Liver (tissue), 9 donors: ENCODE measurements around the gene TEC. TPM values are rescaled to one million over a fixed set of nuclear protein-coding genes. Genes with fewer than 3 reads are reported as not detected.
"Not testable (repeated sequence)": the region's sequence is repeated elsewhere in the genome, so short reads cannot be mapped to it uniquely, and the experiment has no call there.

Experiments used
- DNase-seq: peaks from one replicate; pipeline ENCODE4 v3.0.0-alpha.2; 2017; ENCODE audit warnings: low spot score
- H3K27ac ChIP-seq, 2 donors: one replicate each; pipeline ENCODE4 v1.7.0; 2013; ENCODE audit warnings: inconsistent platforms in 2 of 2, low read length in 2 of 2, control low read depth in 1 of 2, low read depth in 1 of 2, mild to moderate bottlenecking in 1 of 2
- H3K27me3 ChIP-seq, 4 donors: one replicate each; pipeline versions ENCODE4 v1.6.1 to v1.7.0; 2013; ENCODE audit warnings: low read length in 3 of 4, inconsistent platforms in 1 of 4, mild to moderate bottlenecking in 1 of 4, moderate library complexity in 1 of 4; ENCODE audit not compliant: control insufficient read depth in 4 of 4, insufficient read depth in 4 of 4
- H3K36me3 ChIP-seq, 4 donors: one replicate each; pipeline versions ENCODE4 v1.6.1 to v1.7.0; 2013; ENCODE audit warnings: low read length in 3 of 4, mild to moderate bottlenecking in 3 of 4, low read depth in 1 of 4, moderate library complexity in 1 of 4; ENCODE audit not compliant: control insufficient read depth in 4 of 4, insufficient read depth in 3 of 4
- H3K4me1 ChIP-seq, 4 donors: one replicate each; pipeline versions ENCODE4 v1.6.1 to v1.7.0; 2013; ENCODE audit warnings: low read length in 3 of 4, mild to moderate bottlenecking in 3 of 4, moderate library complexity in 1 of 4; ENCODE audit not compliant: control insufficient read depth in 4 of 4, insufficient read depth in 4 of 4
- H3K4me3 ChIP-seq, 3 donors: one replicate each; pipeline versions ENCODE4 v1.6.1 to v1.7.0; 2013; ENCODE audit warnings: low read length in 3 of 3, control low read depth in 1 of 3, low read depth in 1 of 3, mild to moderate bottlenecking in 1 of 3
- H3K9ac ChIP-seq, 2 donors: one replicate each; pipeline ENCODE4 v1.7.0; 2013; ENCODE audit warnings: low read length in 2 of 2, mild to moderate bottlenecking in 2 of 2, moderate library complexity in 2 of 2, control low read depth in 1 of 2, low read depth in 1 of 2
- H3K9me3 ChIP-seq, 4 donors: one replicate each; pipeline versions ENCODE4 v1.6.1 to v1.7.0; 2013; ENCODE audit warnings: low read length in 3 of 4; ENCODE audit not compliant: control insufficient read depth in 4 of 4
- FOXA1 ChIP-seq: IDR thresholded peaks from 2 replicates; pipeline ENCODE4 v1.6.1; 2016; ENCODE audit warnings: antibody characterized with exemption
- FOXA2 ChIP-seq: IDR thresholded peaks from 2 replicates; pipeline ENCODE4 v1.6.1; 2016; ENCODE audit warnings: antibody characterized with exemption
- GABPA ChIP-seq, 2 donors: IDR thresholded peaks in 1 of 2; conservative IDR thresholded peaks in 1 of 2; 2 replicates each; pipeline ENCODE4 v1.6.1; 2016; ENCODE audit warnings: antibody characterized with exemption in 2 of 2, mild to moderate bottlenecking in 1 of 2, moderate library complexity in 1 of 2
- HNF4A ChIP-seq, 2 donors: conservative IDR thresholded peaks; 2 replicates each; pipeline ENCODE4 v1.6.1; 2016; ENCODE audit warnings: antibody characterized with exemption in 2 of 2, mild to moderate bottlenecking in 2 of 2
- HNF4G ChIP-seq: IDR thresholded peaks from 2 replicates; pipeline ENCODE4 v1.6.1; 2016; ENCODE audit warnings: antibody characterized with exemption
- JUND ChIP-seq, 2 donors: IDR thresholded peaks; 2 replicates each; pipeline ENCODE4 v1.6.1; 2016; ENCODE audit warnings: antibody characterized with exemption in 2 of 2
- NR2F2 ChIP-seq: IDR thresholded peaks from 2 replicates; pipeline ENCODE4 v1.6.1; 2016; ENCODE audit warnings: antibody characterized with exemption
- RAD21 ChIP-seq, 2 donors: IDR thresholded peaks; 2 replicates each; pipeline ENCODE4 v1.6.1; 2016; ENCODE audit warnings: antibody characterized with exemption in 2 of 2, mild to moderate bottlenecking in 2 of 2
- RXRA ChIP-seq, 2 donors: IDR thresholded peaks; 2 replicates each; pipeline ENCODE4 v1.6.1; 2017 to 2018; ENCODE audit warnings: antibody characterized with exemption in 2 of 2, mild to moderate bottlenecking in 1 of 2
- SP1 ChIP-seq: IDR thresholded peaks from 2 replicates; pipeline ENCODE4 v1.6.1; 2018; ENCODE audit warnings: antibody characterized with exemption, mild to moderate bottlenecking
- WGBS: extraction: QIAGEN DNeasy Blood & Tissue Kit; methylation state at CpG from one replicate; pipeline ENCODE4 v1.1.7; 2013; 5-methylcytosine and 5-hydroxymethylcytosine counted together
- polyA plus RNA-seq, 2 donors: library from polyadenylated mRNA; stranded (reverse) in 1 of 2; unstranded in 1 of 2; fragments of 200-250 nt in 1 of 2; fragments of >200 nt in 1 of 2; fragmentation: Nextera tagmentation in 1 of 2; extraction: Ambion mirVana in 1 of 2; gene quantifications; one replicate each; pipeline versions ENCODE4 v1.2.1 to v1.2.3, GENCODE V29; 2013 to 2015
- total RNA-seq, 2 donors: library from RNA; depleted of rRNA; stranded (reverse); fragments of >200 nt; gene quantifications; one replicate each; pipeline ENCODE4 v1.2.3, GENCODE V29; 2014
- TF ChIP-seq, protein P1 (sequence below): fragments of 150-350 bp; IDR thresholded peaks from 2 replicates; pipeline ENCODE4 v1.5.1; 2017; ENCODE audit warnings: improper control_type of control experiment, low read depth, low read length; ENCODE audit not compliant: missing input control
- TF ChIP-seq, protein P2 (sequence below): IDR thresholded peaks from 2 replicates; pipeline ENCODE4 v1.6.1; 2016; ENCODE audit warnings: antibody characterized with exemption
- TF ChIP-seq, protein P3 (sequence below): IDR thresholded peaks from 2 replicates; pipeline ENCODE4 v1.6.1; 2016; ENCODE audit warnings: antibody characterized with exemption, mild to moderate bottlenecking
- TF ChIP-seq, protein P4 (sequence below): IDR thresholded peaks from 2 replicates; pipeline ENCODE4 v1.6.1; 2016; ENCODE audit warnings: antibody characterized with exemption
- donor health status: healthy.
- donor health status: healthy.
- donor health status: healthy.
- donor health status: healthy.
- donor health status: healthy.

Gene TEC
- total and polyA plus RNA-seq, 4 donors: 1.1 to 4.7 (median 2.0) TPM

DNA sequence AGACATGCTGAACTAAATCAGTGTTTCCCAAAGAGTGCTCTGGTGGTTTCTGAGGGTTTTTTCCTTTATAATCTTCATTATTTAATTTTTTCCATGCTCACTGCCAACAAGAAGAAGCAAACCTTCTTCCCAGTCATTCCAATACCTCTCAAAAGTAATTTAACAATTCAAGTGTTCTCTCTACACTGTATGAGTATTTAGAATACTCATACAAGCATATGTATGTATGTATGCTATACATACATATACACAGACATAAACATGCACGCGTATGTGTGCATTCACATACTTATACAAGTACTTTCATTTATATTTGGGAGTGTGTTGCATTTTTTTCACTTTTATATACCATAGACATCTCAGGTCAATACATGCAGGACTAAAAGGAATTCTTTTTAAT lies 81.2 kb downstream of the TEC start (continued):
- TF ChIP-seq, protein P1, sequence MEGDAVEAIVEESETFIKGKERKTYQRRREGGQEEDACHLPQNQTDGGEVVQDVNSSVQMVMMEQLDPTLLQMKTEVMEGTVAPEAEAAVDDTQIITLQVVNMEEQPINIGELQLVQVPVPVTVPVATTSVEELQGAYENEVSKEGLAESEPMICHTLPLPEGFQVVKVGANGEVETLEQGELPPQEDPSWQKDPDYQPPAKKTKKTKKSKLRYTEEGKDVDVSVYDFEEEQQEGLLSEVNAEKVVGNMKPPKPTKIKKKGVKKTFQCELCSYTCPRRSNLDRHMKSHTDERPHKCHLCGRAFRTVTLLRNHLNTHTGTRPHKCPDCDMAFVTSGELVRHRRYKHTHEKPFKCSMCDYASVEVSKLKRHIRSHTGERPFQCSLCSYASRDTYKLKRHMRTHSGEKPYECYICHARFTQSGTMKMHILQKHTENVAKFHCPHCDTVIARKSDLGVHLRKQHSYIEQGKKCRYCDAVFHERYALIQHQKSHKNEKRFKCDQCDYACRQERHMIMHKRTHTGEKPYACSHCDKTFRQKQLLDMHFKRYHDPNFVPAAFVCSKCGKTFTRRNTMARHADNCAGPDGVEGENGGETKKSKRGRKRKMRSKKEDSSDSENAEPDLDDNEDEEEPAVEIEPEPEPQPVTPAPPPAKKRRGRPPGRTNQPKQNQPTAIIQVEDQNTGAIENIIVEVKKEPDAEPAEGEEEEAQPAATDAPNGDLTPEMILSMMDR: no peak
- TF ChIP-seq, protein P2, sequence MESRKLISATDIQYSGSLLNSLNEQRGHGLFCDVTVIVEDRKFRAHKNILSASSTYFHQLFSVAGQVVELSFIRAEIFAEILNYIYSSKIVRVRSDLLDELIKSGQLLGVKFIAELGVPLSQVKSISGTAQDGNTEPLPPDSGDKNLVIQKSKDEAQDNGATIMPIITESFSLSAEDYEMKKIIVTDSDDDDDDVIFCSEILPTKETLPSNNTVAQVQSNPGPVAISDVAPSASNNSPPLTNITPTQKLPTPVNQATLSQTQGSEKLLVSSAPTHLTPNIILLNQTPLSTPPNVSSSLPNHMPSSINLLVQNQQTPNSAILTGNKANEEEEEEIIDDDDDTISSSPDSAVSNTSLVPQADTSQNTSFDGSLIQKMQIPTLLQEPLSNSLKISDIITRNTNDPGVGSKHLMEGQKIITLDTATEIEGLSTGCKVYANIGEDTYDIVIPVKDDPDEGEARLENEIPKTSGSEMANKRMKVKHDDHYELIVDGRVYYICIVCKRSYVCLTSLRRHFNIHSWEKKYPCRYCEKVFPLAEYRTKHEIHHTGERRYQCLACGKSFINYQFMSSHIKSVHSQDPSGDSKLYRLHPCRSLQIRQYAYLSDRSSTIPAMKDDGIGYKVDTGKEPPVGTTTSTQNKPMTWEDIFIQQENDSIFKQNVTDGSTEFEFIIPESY: no peak
- TF ChIP-seq RXRA (IDR thresholded peaks at IDR 0.05) (no peak), FOXA1 (no peak), FOXA2 (no peak), JUND (IDR thresholded peaks at IDR 0.05) (no peak), RAD21 (IDR thresholded peaks at IDR 0.05) (no peak)

DNA sequence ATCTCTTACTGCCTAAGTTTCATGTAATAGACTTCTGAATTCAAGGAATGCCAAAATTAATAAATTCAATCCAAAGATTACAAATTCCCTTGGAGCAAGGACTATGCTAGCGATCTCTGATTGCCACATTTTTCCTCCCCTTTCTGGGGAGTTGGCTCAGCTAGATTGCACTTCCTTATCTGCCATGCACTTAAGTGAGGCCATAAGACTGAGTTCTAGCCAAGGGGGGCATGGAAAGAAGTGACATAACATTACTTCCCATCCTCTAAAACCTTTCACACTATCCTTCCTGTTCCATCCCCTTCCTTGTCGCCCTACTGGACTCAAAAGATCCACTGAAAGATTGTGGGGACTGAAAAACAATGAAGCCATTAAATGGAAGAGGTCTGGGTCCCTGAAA lies 81.8 kb downstream of the TEC start:
- H3K9ac ChIP-seq: no peak overlapping the region
- H3K9me3 ChIP-seq: no peaks in the 10 kb centered on the region
- no peaks in the 10 kb centered on the region for H3K4me1 ChIP-seq
- TF ChIP-seq NR2F2 (no peak), GABPA (IDR thresholded peaks at IDR 0.05 in 1 of 2, conservative IDR thresholded peaks at IDR 0.05 in 1 of 2) (no peak), FOXA1 (no peak), HNF4A (conservative IDR thresholded peaks at IDR 0.05) (no peak), FOXA2 (no peak), JUND (IDR thresholded peaks at IDR 0.05) (no peak), RAD21 (IDR thresholded peaks at IDR 0.05) (no peak), SP1 (no peak), HNF4G (no peak)
- TF ChIP-seq, protein P3, sequence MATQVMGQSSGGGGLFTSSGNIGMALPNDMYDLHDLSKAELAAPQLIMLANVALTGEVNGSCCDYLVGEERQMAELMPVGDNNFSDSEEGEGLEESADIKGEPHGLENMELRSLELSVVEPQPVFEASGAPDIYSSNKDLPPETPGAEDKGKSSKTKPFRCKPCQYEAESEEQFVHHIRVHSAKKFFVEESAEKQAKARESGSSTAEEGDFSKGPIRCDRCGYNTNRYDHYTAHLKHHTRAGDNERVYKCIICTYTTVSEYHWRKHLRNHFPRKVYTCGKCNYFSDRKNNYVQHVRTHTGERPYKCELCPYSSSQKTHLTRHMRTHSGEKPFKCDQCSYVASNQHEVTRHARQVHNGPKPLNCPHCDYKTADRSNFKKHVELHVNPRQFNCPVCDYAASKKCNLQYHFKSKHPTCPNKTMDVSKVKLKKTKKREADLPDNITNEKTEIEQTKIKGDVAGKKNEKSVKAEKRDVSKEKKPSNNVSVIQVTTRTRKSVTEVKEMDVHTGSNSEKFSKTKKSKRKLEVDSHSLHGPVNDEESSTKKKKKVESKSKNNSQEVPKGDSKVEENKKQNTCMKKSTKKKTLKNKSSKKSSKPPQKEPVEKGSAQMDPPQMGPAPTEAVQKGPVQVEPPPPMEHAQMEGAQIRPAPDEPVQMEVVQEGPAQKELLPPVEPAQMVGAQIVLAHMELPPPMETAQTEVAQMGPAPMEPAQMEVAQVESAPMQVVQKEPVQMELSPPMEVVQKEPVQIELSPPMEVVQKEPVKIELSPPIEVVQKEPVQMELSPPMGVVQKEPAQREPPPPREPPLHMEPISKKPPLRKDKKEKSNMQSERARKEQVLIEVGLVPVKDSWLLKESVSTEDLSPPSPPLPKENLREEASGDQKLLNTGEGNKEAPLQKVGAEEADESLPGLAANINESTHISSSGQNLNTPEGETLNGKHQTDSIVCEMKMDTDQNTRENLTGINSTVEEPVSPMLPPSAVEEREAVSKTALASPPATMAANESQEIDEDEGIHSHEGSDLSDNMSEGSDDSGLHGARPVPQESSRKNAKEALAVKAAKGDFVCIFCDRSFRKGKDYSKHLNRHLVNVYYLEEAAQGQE: no peak
- TF ChIP-seq, protein P4, sequence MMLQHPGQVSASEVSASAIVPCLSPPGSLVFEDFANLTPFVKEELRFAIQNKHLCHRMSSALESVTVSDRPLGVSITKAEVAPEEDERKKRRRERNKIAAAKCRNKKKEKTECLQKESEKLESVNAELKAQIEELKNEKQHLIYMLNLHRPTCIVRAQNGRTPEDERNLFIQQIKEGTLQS: no peak
- TF ChIP-seq, protein P1: no peak
- TF ChIP-seq, protein P2: no peak
- H3K27ac ChIP-seq: no peak overlapping the region
- WGBS: 58% methylated on average over 2 of the region's 2 CpGs
- DNase-seq: no peak
- no peaks in the 10 kb centered on the region for H3K27me3 ChIP-seq
- no peak overlapping the region for H3K4me3 ChIP-seq
- H3K36me3 ChIP-seq: peaks cover 0 to 1% (median 0%) of the 10 kb centered on the region in 4 donors

DNA sequence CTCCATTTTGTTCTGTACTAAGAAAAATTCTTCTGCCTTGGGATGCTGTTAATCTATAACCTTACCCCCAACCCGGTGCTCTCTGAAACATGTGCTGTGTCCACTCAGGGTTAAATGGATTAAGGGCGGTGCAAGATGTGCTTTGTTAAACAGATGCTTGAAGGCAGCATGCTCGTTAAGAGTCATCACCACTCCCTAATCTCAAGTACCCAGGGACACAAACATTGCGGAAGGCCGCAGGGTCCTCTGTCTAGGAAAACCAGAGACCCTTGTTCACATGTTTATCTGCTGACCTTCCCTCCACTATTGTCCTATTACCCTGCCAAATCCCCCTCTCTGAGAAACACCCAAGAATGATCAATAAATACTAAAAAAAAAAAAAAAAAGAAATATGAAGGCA lies 82.6 kb downstream of the TEC start:
- H3K36me3 ChIP-seq, H3K4me1 ChIP-seq, H3K27ac ChIP-seq, H3K9ac ChIP-seq, DNase-seq, H3K4me3 ChIP-seq, H3K9me3 ChIP-seq, H3K27me3 ChIP-seq: not testable (repeated sequence)
- WGBS: 100% methylated on average over 4 of the region's 5 CpGs

DNA sequence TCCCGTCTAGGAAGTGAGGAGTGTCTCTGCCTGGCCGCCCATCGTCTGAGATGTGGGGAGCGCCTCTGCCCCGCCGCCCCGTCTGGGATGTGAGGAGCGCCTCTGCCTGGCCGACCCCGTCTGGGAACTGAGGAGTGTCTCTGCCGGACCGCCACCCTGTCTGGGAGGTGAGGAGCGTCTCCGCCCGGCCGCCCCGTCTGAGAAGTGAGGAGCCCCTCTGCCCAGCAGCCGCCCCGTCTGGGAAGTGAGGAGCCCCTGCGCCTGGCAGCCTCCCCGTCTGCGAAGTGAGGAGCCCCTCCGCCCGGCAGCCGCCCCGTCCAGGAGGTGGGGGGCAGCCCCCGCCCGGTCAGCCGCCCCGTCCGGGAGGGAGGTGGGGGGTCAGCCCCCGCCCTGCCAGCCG lies 83.2 kb downstream of the TEC start:
- H3K27me3 ChIP-seq, DNase-seq, H3K9ac ChIP-seq, H3K4me1 ChIP-seq, H3K36me3 ChIP-seq, H3K27ac ChIP-seq, H3K9me3 ChIP-seq, H3K4me3 ChIP-seq: not testable (repeated sequence)
- 98% methylated on average over 33 of the region's 33 CpGs for WGBS
